Measurements from ENCODE around the gene SETD4. TPM values are rescaled to one million over a fixed set of nuclear protein-coding genes. Genes with fewer than 3 reads are reported as not detected.
"Not testable (repeated sequence)": the region's sequence is repeated elsewhere in the genome, so short reads cannot be mapped to it uniquely, and the experiment has no call there.

SETD4 gene
- total RNA-seq, 2 donors from 2014 or later: 9.9 to 32.3 TPM

DNA sequence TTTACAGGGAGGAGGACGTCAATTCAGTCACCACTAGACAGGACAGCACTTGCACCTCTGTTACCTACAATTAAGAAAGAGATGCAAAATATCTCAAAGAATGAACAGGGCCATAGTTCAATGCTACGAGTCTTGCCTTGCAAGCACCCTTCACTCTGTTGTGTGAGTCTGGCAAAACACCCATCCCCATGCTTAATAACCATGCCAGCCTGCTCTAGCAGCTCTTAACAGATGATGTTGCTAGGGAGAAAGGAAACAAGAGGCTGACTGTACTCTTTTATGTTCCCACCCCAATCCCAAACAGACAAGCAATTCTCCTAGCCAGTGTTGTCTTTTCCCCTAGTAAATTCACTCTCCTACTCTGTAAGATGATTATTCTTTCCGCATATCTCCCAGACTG is 14.8 kb upstream of the SETD4 start:
- no peaks in the 10 kb centered on the region for H3K36me3 ChIP-seq (replicated peaks in 1 of 2; ENCODE audit: insufficient read depth in 1 of 2, low read depth in 2 of 2)
- no peak overlapping the region for H3K27ac ChIP-seq
- H3K4me1 ChIP-seq: peaks cover 32% of the 10 kb centered on the region
- DNase-seq (no peak), ATAC-seq (no peak)
- no peaks in the 10 kb centered on the region for H3K27me3 ChIP-seq
- no peaks in the 10 kb centered on the region for H3K9me3 ChIP-seq
- intact Hi-C loops (cut with DNase I): no loop called here
- no peak overlapping the region for H3K4me3 ChIP-seq
- 83 to 89% methylated on average over 3 of the region's 3 CpGs for WGBS, 2 donors
- no peak for TF ChIP-seq POLR2A (IDR thresholded peaks at IDR 0.05)
- TF ChIP-seq, protein P1, sequence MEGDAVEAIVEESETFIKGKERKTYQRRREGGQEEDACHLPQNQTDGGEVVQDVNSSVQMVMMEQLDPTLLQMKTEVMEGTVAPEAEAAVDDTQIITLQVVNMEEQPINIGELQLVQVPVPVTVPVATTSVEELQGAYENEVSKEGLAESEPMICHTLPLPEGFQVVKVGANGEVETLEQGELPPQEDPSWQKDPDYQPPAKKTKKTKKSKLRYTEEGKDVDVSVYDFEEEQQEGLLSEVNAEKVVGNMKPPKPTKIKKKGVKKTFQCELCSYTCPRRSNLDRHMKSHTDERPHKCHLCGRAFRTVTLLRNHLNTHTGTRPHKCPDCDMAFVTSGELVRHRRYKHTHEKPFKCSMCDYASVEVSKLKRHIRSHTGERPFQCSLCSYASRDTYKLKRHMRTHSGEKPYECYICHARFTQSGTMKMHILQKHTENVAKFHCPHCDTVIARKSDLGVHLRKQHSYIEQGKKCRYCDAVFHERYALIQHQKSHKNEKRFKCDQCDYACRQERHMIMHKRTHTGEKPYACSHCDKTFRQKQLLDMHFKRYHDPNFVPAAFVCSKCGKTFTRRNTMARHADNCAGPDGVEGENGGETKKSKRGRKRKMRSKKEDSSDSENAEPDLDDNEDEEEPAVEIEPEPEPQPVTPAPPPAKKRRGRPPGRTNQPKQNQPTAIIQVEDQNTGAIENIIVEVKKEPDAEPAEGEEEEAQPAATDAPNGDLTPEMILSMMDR (IDR thresholded peaks at IDR 0.05): no peak

DNA sequence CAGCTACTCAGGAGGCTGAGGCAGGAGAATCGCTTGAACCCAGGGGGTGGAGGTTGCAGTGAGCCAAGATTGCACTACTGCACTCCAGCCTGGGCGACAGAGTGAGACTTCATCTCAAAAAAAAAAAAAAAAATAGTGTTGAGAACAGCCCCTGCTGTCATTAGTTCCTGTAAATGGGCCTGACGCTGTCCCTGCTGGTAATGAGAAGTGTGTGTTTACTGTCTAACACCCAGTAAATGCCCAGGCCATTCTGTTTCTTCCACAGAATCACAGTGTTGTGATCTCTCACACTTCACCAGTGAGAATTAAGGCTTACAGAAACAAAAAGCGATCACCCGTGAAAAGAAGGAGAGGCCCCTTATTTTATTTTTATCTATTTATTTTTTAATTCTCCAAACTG is 13.6 kb upstream of the SETD4 start:
- ATAC-seq; H3K9me3 ChIP-seq; intact Hi-C loops (cut with DNase I); H3K36me3 ChIP-seq (replicated peaks in 1 of 2; ENCODE audit: insufficient read depth in 1 of 2, low read depth in 2 of 2); H3K27me3 ChIP-seq; DNase-seq; H3K27ac ChIP-seq; H3K4me3 ChIP-seq: not testable (repeated sequence)
- WGBS, 2 donors: 91 to 96% methylated on average over 5 of the region's 5 CpGs
- H3K4me1 ChIP-seq: peaks cover 41% of the 10 kb centered on the region

DNA sequence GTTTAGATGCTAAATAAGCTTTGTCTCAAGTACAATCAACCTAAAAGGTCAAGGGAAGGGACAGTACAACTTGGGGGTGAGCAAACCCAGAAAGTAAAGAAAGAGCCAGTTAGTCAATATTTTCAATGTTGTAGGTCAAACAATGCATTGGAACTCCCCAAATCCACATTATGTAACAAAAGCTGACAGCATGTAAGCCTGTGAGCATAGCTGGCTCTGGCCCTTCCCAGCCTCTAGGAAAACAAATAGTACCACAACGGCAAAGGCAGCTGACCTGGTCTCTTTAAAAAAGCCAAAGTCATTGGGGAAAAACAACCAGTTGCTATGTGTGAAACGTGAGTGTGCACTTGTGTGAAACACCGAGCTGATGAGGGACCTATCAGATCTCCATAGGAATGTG is 12.9 kb upstream of the SETD4 start:
- H3K27me3 ChIP-seq: no peaks in the 10 kb centered on the region
- no peak for ATAC-seq
- no peak overlapping the region for H3K4me3 ChIP-seq
- DNase-seq: peak in 1 of 4 donors; percentile 38
- TF ChIP-seq POLR2A (IDR thresholded peaks at IDR 0.05): no peak
- TF ChIP-seq, protein P1 (IDR thresholded peaks at IDR 0.05): no peak
- H3K9me3 ChIP-seq: no peaks in the 10 kb centered on the region
- no peaks in the 10 kb centered on the region for H3K36me3 ChIP-seq (replicated peaks in 1 of 2; ENCODE audit: insufficient read depth in 1 of 2, low read depth in 2 of 2)
- WGBS, 2 donors: 10 to 12% methylated on average over 3 of the region's 3 CpGs
- intact Hi-C loops (cut with DNase I): no loop called here
- peaks cover 41% of the 10 kb centered on the region for H3K4me1 ChIP-seq
- H3K27ac ChIP-seq: peak overlapping the region in 1 of 4 donors; percentile 21

DNA sequence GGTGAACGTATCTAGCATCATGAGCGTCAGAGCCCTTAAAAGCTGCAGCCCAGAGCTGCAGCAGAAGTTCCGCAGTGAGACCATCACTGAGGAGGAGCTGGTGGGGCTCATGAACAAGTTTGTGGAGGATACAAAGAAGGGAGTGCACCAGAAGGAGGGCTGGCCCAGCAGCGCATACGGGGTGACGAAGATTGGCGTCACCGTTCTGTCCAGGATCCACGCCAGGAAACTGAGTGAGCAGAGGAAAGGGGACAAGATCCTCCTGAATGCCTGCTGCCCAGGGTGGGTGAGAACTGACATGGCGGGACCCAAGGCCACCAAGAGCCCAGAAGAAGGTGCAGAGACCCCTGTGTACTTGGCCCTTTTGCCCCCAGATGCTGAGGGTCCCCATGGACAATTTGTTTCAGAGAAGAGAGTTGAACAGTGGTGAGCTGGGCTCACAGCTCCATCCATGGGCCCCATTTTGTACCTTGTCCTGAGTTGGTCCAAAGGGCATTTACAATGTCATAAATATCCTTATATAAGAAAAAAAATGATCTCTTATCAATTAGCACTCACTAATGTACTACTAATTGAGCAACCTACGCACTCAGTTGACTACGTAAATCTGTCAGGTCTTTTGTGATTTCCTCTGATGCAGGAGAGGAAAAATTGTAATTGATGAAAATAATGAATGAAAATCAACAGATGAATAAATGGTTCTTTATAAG is 12.3 kb upstream of the SETD4 start:
- Histone ChIP-seq H3K9me3 (no peaks in the 10 kb centered on the region), H3K4me3 (no peak overlapping the region), H3K36me3 (replicated peaks in 1 of 2; ENCODE audit: insufficient read depth in 1 of 2, low read depth in 2 of 2) (no peaks in the 10 kb centered on the region), H3K27ac (peak overlapping the region in 1 of 4 donors; percentile 21), H3K4me1 (peaks cover 41% of the 10 kb centered on the region), H3K27me3 (no peaks in the 10 kb centered on the region)
- WGBS, 2 donors: 95 to 96% methylated on average over 12 of the region's 12 CpGs
- intact Hi-C loops (cut with DNase I): no loop called here
- ATAC-seq (no peak), DNase-seq (no peak)
- TF ChIP-seq, protein P1 (IDR thresholded peaks at IDR 0.05): no peak
- no peak for TF ChIP-seq POLR2A (IDR thresholded peaks at IDR 0.05)

DNA sequence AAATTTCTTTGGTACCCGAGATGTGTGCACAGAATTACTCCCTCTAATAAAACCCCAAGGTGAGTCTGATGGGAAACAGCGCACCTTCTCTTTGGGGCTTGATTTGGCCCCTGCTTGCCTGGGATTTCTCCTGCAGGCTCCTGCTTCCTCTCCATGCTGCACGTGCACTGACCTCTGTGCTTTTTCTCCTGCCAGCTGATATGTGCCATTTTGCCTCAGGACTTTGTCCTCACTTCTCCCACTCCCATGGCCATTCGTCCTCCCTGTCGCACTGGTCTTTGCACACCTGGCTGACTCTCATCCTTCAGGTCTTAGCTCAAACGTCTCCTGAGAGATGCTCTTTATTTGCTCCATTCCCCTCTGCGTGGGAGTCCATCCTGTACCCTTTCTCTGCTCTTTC is 10.7 kb upstream of the SETD4 start:
- DNase-seq (peak in 1 of 4 donors; percentile 25), ATAC-seq (no peak)
- TF ChIP-seq, protein P1 (IDR thresholded peaks at IDR 0.05): no peak
- no peak for TF ChIP-seq POLR2A (IDR thresholded peaks at IDR 0.05)
- 42 to 70% methylated on average over 6 to 7 of the region's 7 CpGs for WGBS, 2 donors
- Histone ChIP-seq H3K36me3 (replicated peaks in 1 of 2; ENCODE audit: insufficient read depth in 1 of 2, low read depth in 2 of 2) (no peaks in the 10 kb centered on the region), H3K4me3 (no peak overlapping the region), H3K27me3 (no peaks in the 10 kb centered on the region), H3K4me1 (peaks cover 44% of the 10 kb centered on the region), H3K27ac (no peak overlapping the region), H3K9me3 (no peaks in the 10 kb centered on the region)
- intact Hi-C loops (cut with DNase I): no loop called here

All from body of pancreas (tissue), 4 donors.